Endodermal cell (in vitro differentiated cells): ENCODE measurements around the gene LMCD1. TPM values are rescaled to one million over a fixed set of nuclear protein-coding genes. Genes with fewer than 3 reads are reported as not detected.

Experiments
- DNase-seq: peaks from one replicate; pipeline ENCODE4 v3.0.0-alpha.2; 2017
- H3K27ac ChIP-seq: 2 replicates; pipeline ENCODE4 v1.5.1; 2013; ENCODE audit warnings: mild to moderate bottlenecking, low read depth, low read length, moderate library complexity
- H3K27me3 ChIP-seq: 2 replicates; pipeline ENCODE4 v1.6.1; 2013; ENCODE audit warnings: mild to moderate bottlenecking, low read length, moderate library complexity; ENCODE audit not compliant: insufficient read depth, control insufficient read depth, poor library complexity, severe bottlenecking
- H3K36me3 ChIP-seq: 2 replicates; pipeline ENCODE4 v1.7.0; 2013; ENCODE audit warnings: mild to moderate bottlenecking, low read length, moderate library complexity; ENCODE audit not compliant: control insufficient read depth, insufficient read depth
- H3K4me1 ChIP-seq: one replicate; pipeline ENCODE4 v1.7.0; 2013; ENCODE audit warnings: low read length; ENCODE audit not compliant: control insufficient read depth, insufficient read depth
- H3K4me3 ChIP-seq: 2 replicates; pipeline ENCODE4 v1.5.1; 2013; ENCODE audit warnings: mild to moderate bottlenecking, low read length, moderate library complexity
- H3K9ac ChIP-seq: 2 replicates; pipeline ENCODE4 v1.6.1; 2013; ENCODE audit warnings: mild to moderate bottlenecking, low read length, moderate library complexity; ENCODE audit not compliant: poor library complexity, severe bottlenecking; ENCODE audit errors: extremely low read depth
- H3K9me3 ChIP-seq: 2 replicates; pipeline ENCODE4 v1.6.1; 2013; ENCODE audit warnings: mild to moderate bottlenecking, low read length, moderate library complexity; ENCODE audit not compliant: control insufficient read depth
- H3K27ac Mint-ChIP-seq: 2 replicates; pipeline ENCODE4 v1.8.0; 2020; ENCODE audit warnings: mixed read lengths
- H3K27me3 Mint-ChIP-seq: 2 replicates; pipeline ENCODE4 v1.8.0; 2021; ENCODE audit warnings: mild to moderate bottlenecking, mixed read lengths; ENCODE audit not compliant: insufficient read depth
- H3K36me3 Mint-ChIP-seq: 2 replicates; pipeline ENCODE4 v1.8.0; 2020; ENCODE audit warnings: low read depth, mixed read lengths
- H3K4me1 Mint-ChIP-seq: 2 replicates; pipeline ENCODE4 v1.8.0; 2020; ENCODE audit warnings: mixed read lengths
- H3K4me3 Mint-ChIP-seq: 2 replicates; pipeline ENCODE4 v1.8.0; 2020; ENCODE audit warnings: mild to moderate bottlenecking, moderate library complexity, mixed read lengths
- H3K9me3 Mint-ChIP-seq: 2 replicates; pipeline ENCODE4 v1.8.0; 2020; ENCODE audit warnings: mild to moderate bottlenecking, mixed read lengths
- CTCF ChIP-seq: fragments of 200-600 bp; sonication (generic); conservative IDR thresholded peaks from 2 replicates; pipeline ENCODE4 v1.5.0; 2021; ENCODE audit warnings: antibody characterized with exemption, mild to moderate bottlenecking
- WGBS, 2 experiments: methylation state at CpG; one replicate each; pipeline versions ENCODE4 v1.1.5 to v1.1.7; 2013; ENCODE audit warnings: missing lambda C conversion rate in 2 of 2, mixed read lengths in 1 of 2; ENCODE audit not compliant: insufficient coverage in 1 of 2, insufficient read length in 1 of 2; 5-methylcytosine and 5-hydroxymethylcytosine counted together
- total RNA-seq, 2 donors: library from RNA; stranded (reverse); fragmentation: NEBNext Ultra II Directional in 1 of 2; extraction: Animal tissue kit (Norgen Biotek cat#: 25700) in 1 of 2; gene quantifications; 2 replicates in 1 of 2; 3 replicates in 1 of 2; pipeline ENCODE4 v1.2.1, GENCODE V29; 2021

LMCD1 gene
- total RNA-seq, 2 donors from 2014 or later, result 20.7 to 35.7 TPM

- Histone ChIP-seq H3K9me3 (no peaks in the 10 kb centered on the region), H3K4me1 (no peaks in the 10 kb centered on the region), H3K4me3 (no peak overlapping the region), H3K36me3 (peaks cover 82% of the 10 kb centered on the region), H3K27me3 (no peaks in the 10 kb centered on the region), H3K9ac (no peak overlapping the region), H3K27ac (no peak overlapping the region)
- Mint-ChIP-seq H3K4me3 (no peak overlapping the region), H3K27me3 (no peaks in the 10 kb centered on the region), H3K9me3 (no peaks in the 10 kb centered on the region), H3K4me1 (peaks cover 14% of the 10 kb centered on the region), H3K36me3 (peaks cover 50% of the 10 kb centered on the region), H3K27ac (no peak overlapping the region)
- no peak for TF ChIP-seq CTCF
- DNase-seq, result no peak
- 88 to 96% methylated on average over 11 to 15 of the region's 15 CpGs for WGBS, 2 experiments
These were observed 63.8 kb downstream of the LMCD1 start for GRCh38 chr3:8565376-8565775.

GRCh38 chr3:8567784-8568575, 66.4 kb downstream of the LMCD1 start:
- Histone ChIP-seq H3K4me1 (no peaks in the 10 kb centered on the region), H3K36me3 (peaks cover 89% of the 10 kb centered on the region), H3K27me3 (no peaks in the 10 kb centered on the region), H3K9me3 (no peaks in the 10 kb centered on the region), H3K27ac (no peak overlapping the region), H3K4me3 (no peak overlapping the region), H3K9ac (no peak overlapping the region)
- Mint-ChIP-seq H3K27me3 (no peaks in the 10 kb centered on the region), H3K9me3 (no peaks in the 10 kb centered on the region), H3K4me1 (peaks cover 8% of the 10 kb centered on the region), H3K36me3 (peaks cover 62% of the 10 kb centered on the region), H3K4me3 (no peak overlapping the region), H3K27ac (no peak overlapping the region)
- 94 to 96% methylated on average over 4 to 7 of the region's 7 CpGs for WGBS, 2 experiments
- TF ChIP-seq CTCF, result no peak
- DNase-seq, result no peak

- Mint-ChIP-seq H3K4me1 (peaks cover 8% of the 10 kb centered on the region), H3K36me3 (peaks cover 59% of the 10 kb centered on the region), H3K4me3 (no peak overlapping the region), H3K27ac (no peak overlapping the region), H3K9me3 (no peaks in the 10 kb centered on the region), H3K27me3 (no peaks in the 10 kb centered on the region)
- WGBS, 2 experiments, result 98% methylated on average over 2 of the region's 3 CpGs; no CpG with 5 or more reads in 1 of the 2 experiments
- Histone ChIP-seq H3K4me1 (no peaks in the 10 kb centered on the region), H3K4me3 (no peak overlapping the region), H3K27ac (no peak overlapping the region), H3K36me3 (peaks cover 89% of the 10 kb centered on the region), H3K27me3 (no peaks in the 10 kb centered on the region), H3K9ac (no peak overlapping the region), H3K9me3 (no peaks in the 10 kb centered on the region)
- TF ChIP-seq CTCF, result no peak
- DNase-seq, result no peak
These were observed 69.6 kb downstream of the LMCD1 start for GRCh38 chr3:8571256-8571655.
